Lower leg skin (tissue), 3 donors: ENCODE measurements around the gene ACTC1.

Experiments used
- CTCF ChIP-seq, 3 donors: fragments of 450-650 bp; IDR thresholded peaks; one replicate each; pipeline ENCODE4 v1.5.1; 2016; ENCODE audit warnings: antibody characterized with exemption in 3 of 3, mild to moderate bottlenecking in 3 of 3, moderate library complexity in 2 of 3
- POLR2A ChIP-seq, 2 donors: fragments of 450-650 bp; IDR thresholded peaks; one replicate each; pipeline ENCODE4 v1.6.1; 2016 to 2017; ENCODE audit warnings: antibody characterized with exemption in 2 of 2, mild to moderate bottlenecking in 1 of 2, moderate library complexity in 1 of 2

- TF ChIP-seq CTCF (IDR thresholded peaks at IDR 0.05): no peak
- TF ChIP-seq POLR2A (IDR thresholded peaks at IDR 0.05): no peak
Observed at GRCh38 chr15:34802803-34803750, 7.7 kb upstream of the ACTC1 start.
